AG10803 (cell line): ENCODE results near the gene TMED10.

Experiments
- DNase-seq: peaks from one replicate; pipeline ENCODE4 v3.0.0; 2010; ENCODE audit warnings: low read depth
- H3K4me3 ChIP-seq: 2 replicates; pipeline ENCODE4 v1.5.1; 2011; ENCODE audit warnings: mild to moderate bottlenecking, low read length, control low read depth
- TF ChIP-seq, protein P1 (sequence below): conservative IDR thresholded peaks from 2 replicates; pipeline ENCODE4 v1.5.1; 2011; ENCODE audit warnings: mild to moderate bottlenecking, low read length, control low read depth, inconsistent platforms

TMED10 gene

DNA sequence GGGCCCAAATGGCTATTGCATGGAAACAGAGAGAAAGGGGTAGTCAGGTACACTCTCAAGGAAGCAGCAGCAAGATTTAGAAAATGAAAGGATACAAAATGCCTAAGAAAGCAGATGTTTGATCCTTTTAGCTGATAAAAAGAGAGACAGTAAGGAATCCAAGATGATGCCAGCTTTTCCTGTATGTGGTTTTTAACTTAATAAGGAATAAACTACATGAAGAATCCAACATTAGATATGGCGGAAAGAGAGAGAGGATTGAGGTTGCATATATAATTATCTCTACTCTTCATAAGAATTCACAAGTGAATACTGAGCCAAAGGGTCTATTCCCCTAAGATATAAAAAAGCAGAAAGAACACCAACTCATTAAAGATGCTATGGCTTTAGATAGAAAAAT is 11.6 kb downstream of the TMED10 start:
- no peak overlapping the region for H3K4me3 ChIP-seq
- DNase-seq = no peak

DNA sequence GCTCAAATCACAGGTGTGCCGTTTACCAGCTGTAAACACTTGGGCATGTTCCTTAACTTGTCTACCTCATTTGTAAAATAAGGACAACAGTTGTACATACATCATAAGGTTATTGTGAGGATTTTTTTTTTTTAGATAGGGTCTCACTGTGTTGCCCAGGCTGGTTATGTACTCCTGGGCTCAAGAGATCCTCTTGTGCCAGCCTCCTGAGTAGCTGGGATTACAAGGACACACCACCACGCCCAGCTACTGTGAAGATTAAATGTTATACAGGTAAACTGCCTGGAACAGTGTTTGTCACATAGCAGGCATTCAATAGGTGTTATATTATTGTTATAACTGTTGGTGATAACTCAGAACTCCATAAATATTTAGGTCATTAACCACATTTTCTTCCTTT is 12.7 kb downstream of the TMED10 start:
- no peak overlapping the region for H3K4me3 ChIP-seq
- DNase-seq = no peak
- TF ChIP-seq, protein P1, sequence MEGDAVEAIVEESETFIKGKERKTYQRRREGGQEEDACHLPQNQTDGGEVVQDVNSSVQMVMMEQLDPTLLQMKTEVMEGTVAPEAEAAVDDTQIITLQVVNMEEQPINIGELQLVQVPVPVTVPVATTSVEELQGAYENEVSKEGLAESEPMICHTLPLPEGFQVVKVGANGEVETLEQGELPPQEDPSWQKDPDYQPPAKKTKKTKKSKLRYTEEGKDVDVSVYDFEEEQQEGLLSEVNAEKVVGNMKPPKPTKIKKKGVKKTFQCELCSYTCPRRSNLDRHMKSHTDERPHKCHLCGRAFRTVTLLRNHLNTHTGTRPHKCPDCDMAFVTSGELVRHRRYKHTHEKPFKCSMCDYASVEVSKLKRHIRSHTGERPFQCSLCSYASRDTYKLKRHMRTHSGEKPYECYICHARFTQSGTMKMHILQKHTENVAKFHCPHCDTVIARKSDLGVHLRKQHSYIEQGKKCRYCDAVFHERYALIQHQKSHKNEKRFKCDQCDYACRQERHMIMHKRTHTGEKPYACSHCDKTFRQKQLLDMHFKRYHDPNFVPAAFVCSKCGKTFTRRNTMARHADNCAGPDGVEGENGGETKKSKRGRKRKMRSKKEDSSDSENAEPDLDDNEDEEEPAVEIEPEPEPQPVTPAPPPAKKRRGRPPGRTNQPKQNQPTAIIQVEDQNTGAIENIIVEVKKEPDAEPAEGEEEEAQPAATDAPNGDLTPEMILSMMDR = no peak

More for the DNA sequence above, 11.6 kb downstream of the TMED10 start:
- TF ChIP-seq, protein P1 = no peak

DNA sequence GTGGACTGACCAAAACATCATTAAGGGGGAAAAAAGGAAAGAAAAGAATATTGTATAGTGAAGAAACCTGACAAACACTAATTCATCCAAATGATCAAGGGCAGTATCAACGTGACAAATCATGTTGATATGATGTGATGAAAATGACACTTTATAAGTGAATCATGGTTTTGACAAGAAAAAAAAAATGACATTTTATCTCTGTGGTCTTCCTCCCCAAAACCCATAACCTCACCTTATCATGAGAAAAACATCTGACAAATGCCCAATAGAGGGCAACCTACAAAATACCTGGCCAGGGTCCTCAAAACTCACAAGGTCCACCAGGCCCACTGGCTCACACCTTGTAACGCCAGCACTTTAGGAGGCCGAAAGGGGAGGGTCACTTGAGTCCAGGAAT is 13.8 kb downstream of the TMED10 start:
- TF ChIP-seq, protein P1 = no peak
- DNase-seq = no peak
- H3K4me3 ChIP-seq = no peak overlapping the region

DNA sequence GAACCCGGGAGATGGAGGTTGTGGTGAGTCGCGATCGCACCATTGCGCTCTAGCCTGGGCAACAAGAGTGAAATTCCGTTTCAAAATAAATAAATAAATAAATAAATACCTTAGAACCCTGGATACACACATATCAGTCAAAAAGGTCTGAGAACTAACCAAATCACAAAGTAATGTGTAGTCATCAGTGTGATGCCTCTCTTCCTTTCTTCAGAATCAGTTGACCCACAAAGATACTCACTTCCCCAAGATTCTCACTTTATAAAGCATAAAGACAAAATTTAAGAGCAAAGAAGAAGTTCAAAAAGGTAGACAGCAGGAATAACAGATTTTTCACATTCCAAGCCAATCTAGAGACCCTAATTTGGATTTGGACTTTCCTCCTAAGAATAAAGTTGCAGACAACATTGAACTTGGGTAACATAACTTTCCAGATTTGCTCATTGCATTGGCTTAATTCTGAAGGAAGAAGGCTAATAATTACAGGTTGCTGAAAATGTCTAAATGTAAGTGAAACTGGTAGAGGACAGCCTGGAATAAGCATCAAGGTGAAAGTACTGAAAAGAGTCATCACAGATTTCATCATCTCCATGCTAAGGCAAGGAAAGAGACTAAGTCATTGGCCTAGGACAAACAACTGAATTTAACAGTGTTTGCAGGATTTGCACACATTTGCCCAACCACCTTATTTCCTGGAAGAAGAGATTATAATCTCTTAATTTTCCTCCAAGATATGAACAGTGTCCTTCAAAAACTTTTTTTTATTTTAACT is 17.4 kb downstream of the TMED10 start:
- DNase-seq = no peak
- TF ChIP-seq, protein P1 = no peak
- no peak overlapping the region for H3K4me3 ChIP-seq

DNA sequence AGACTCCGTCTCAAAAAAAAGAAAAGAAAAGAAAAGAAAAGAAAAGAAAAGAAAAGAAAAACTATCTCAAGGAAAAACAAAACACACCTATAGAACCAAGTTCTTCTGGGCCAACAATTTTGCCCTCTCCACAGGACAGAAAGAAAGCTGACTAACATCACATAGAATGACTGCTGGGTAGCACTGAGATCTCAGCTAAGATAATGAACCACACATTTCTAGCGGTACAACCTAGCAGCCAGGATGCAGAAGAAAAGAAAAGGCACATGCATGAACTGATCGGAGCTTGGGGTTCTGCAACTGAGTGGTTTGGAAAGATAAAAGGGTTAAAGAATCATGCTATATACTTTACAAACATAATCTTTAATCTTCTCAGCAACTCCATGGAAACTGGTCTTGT is 19.5 kb downstream of the TMED10 start:
- no peak overlapping the region for H3K4me3 ChIP-seq
- TF ChIP-seq, protein P1 = no peak
- DNase-seq = no peak

DNA sequence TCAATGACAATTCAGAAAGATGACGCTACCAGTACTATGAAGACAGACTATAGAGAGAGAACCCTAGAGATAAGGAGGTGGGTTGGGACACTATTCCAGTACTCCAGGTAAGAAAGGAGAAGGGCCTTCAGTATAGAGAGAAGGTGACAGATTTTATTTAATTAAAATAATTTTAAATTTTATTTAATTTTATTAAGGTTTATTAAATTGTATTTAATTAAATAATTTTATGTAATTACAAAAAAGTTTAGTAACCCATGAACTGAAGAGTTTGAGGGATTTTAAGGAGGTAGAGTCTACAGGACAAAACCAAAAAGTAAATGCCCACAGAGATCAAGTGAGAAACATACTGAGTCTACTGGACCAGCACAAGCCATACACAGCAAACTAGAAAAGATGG is 20.3 kb downstream of the TMED10 start:
- TF ChIP-seq, protein P1 = no peak
- no peak overlapping the region for H3K4me3 ChIP-seq

DNA sequence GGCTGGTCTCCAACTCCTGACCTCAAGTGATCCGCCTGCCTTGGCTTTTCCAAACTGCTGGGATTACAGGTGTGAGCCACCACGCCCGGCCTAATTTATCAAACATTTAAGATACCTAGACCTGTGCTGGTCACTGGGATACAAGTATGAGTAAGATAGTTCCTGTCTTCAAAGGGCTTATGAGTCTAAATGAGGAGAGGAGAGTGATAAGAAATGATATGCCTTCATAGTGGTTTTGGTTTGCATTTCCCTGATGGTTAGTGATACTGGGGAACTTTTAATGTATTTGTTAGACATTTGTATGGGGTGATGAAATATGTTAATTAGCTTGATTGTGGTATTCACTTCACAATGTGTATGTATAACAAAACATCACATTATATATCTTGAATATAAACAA is 21.2 kb downstream of the TMED10 start:
- TF ChIP-seq, protein P1 = no peak
- no peak for DNase-seq
- H3K4me3 ChIP-seq = no peak overlapping the region

More for the DNA sequence above, 20.3 kb downstream of the TMED10 start:
- DNase-seq = no peak
